Ishikawa (cell line): ENCODE measurements around the gene NXN.

Experiments used
- CEBPB ChIP-seq: IDR thresholded peaks from 2 replicates; pipeline ENCODE4 v1.6.1; 2012
- CREB1 ChIP-seq: IDR thresholded peaks from 2 replicates; pipeline ENCODE4 v1.6.1; 2012; ENCODE audit warnings: low read depth
- EGR1 ChIP-seq: IDR thresholded peaks from 2 replicates; pipeline ENCODE4 v1.6.1; 2012
- EP300 ChIP-seq: IDR thresholded peaks from 2 replicates; pipeline ENCODE4 v1.6.1; 2012; ENCODE audit warnings: borderline replicate concordance
- FOXM1 ChIP-seq: IDR thresholded peaks from 2 replicates; pipeline ENCODE4 v1.6.1; 2012; ENCODE audit warnings: low read depth, borderline replicate concordance
- NFIC ChIP-seq: IDR thresholded peaks from 2 replicates; pipeline ENCODE4 v1.6.1; 2012
- RAD21 ChIP-seq: IDR thresholded peaks from 2 replicates; pipeline ENCODE4 v1.6.1; 2012; ENCODE audit warnings: low read depth
- REST ChIP-seq: IDR thresholded peaks from 2 replicates; pipeline ENCODE4 v1.6.1; 2012; ENCODE audit warnings: low read depth, mild to moderate bottlenecking
- TAF1 ChIP-seq: IDR thresholded peaks from 2 replicates; pipeline ENCODE4 v1.6.1; 2012; ENCODE audit warnings: low read depth, mild to moderate bottlenecking
- TCF12 ChIP-seq: IDR thresholded peaks from 2 replicates; pipeline ENCODE4 v1.6.1; 2012; ENCODE audit warnings: low read depth
- TEAD4 ChIP-seq: IDR thresholded peaks from 2 replicates; pipeline ENCODE4 v1.6.1; 2012
- USF1 ChIP-seq: IDR thresholded peaks from 2 replicates; pipeline ENCODE4 v1.6.1; 2012
- YY1 ChIP-seq: IDR thresholded peaks from 2 replicates; pipeline ENCODE4 v1.6.1; 2012; ENCODE audit warnings: low read depth
- ZBTB7A ChIP-seq: IDR thresholded peaks from 2 replicates; pipeline ENCODE4 v1.6.1; 2012; ENCODE audit warnings: low read depth
- TF ChIP-seq, protein P1 (sequence below): IDR thresholded peaks from 2 replicates; pipeline ENCODE4 v1.6.1; 2012

Gene NXN

GRCh38 chr17:795721-796120 is 183.9 kb downstream of the NXN start:
- TF ChIP-seq TAF1 = no peak
- no peak for TF ChIP-seq NFIC
- no peak for TF ChIP-seq FOXM1

DNA sequence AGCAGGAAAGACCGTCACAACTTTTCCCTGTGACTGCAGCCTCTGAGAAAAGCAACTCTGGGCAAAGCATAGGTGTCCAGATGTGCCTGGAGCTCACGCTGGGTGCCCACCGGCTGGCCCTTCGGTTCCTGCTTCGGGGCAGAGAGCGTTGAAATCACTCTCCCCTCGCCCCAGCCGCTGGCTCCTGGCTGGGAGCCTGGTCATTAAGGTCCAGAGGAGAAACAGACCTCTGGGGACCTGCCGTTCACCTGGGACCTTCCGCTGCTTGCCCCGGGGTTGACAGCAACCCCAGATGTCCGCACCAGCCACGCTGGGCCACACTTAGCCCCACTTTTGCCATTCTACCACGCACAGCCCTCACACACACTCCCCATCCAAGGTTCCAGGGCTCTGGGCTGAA is 184.3 kb downstream of the NXN start:
- TF ChIP-seq FOXM1 = no peak
- no peak for TF ChIP-seq REST
- TF ChIP-seq ZBTB7A = no peak
- no peak for TF ChIP-seq TAF1
- TF ChIP-seq EP300 = no peak
- no peak for TF ChIP-seq TCF12
- no peak for TF ChIP-seq RAD21
- TF ChIP-seq CEBPB = no peak
- TF ChIP-seq EGR1 = no peak
- no peak for TF ChIP-seq USF1
- TF ChIP-seq, protein P1, sequence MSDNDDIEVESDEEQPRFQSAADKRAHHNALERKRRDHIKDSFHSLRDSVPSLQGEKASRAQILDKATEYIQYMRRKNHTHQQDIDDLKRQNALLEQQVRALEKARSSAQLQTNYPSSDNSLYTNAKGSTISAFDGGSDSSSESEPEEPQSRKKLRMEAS = no peak
- no peak for TF ChIP-seq CREB1
- no peak for TF ChIP-seq NFIC
- TF ChIP-seq TEAD4 = no peak

GRCh38 chr17:794876-795275 is 184.7 kb downstream of the NXN start:
- no peak for TF ChIP-seq USF1
- peak; percentile 35; the same call in 1 of the 2 replicates for TF ChIP-seq RAD21

- TF ChIP-seq EGR1 = no peak
- no peak for TF ChIP-seq EP300
- TF ChIP-seq CREB1 = no peak
- no peak for TF ChIP-seq YY1
- TF ChIP-seq USF1 = no peak
- no peak for TF ChIP-seq RAD21
- TF ChIP-seq CEBPB = no peak
- TF ChIP-seq TCF12 = no peak
- TF ChIP-seq, protein P1 = no peak
- TF ChIP-seq FOXM1 = no peak
- TF ChIP-seq TEAD4 = no peak
- no peak for TF ChIP-seq TAF1
- no peak for TF ChIP-seq ZBTB7A
- TF ChIP-seq REST = no peak
- TF ChIP-seq NFIC = no peak
Observed at GRCh38 chr17:792277-792676, 187.3 kb downstream of the NXN start.

- TF ChIP-seq ZBTB7A (no peak), EGR1 (no peak), RAD21 (no peak), FOXM1 (no peak)
- TF ChIP-seq, protein P1 = no peak
Observed at GRCh38 chr17:791829-792228, 187.7 kb downstream of the NXN start.

GRCh38 chr17:789160-789840 is 190.3 kb downstream of the NXN start:
- TF ChIP-seq REST (no peak), EGR1 (no peak), TCF12 (no peak), CEBPB (no peak), ZBTB7A (no peak)
